HK-2 (cell line): ENCODE results near the gene PRKAG1.

Experiments
- DNase-seq: peaks from one replicate; pipeline ENCODE4 v3.0.0-alpha.2; 2018; ENCODE audit not compliant: unreplicated experiment

PRKAG1 gene

GRCh38 chr12:49010092-49010668, 8.4 kb downstream of the PRKAG1 start:
- DNase-seq = no peak

DNA sequence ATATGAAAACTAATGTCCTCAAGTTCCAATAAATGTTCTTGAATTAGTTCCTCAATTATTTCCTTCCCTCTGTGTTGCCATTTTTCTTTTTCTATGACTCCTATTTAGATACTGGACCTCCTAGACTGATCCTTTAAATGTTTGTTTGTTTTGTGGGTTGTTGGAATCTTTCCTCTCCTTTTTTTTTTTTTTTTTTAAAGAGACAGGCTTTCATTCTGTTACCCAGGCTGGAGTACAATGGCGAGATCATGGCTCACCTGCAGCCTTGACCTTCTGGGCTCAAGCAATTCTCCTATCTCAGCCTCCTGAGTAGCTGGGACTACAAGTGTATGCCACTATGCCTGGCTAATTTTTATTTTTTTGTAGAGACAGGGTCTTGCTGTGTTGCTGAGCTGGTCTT, 9.6 kb downstream of the PRKAG1 start:
- no peak for DNase-seq

DNA sequence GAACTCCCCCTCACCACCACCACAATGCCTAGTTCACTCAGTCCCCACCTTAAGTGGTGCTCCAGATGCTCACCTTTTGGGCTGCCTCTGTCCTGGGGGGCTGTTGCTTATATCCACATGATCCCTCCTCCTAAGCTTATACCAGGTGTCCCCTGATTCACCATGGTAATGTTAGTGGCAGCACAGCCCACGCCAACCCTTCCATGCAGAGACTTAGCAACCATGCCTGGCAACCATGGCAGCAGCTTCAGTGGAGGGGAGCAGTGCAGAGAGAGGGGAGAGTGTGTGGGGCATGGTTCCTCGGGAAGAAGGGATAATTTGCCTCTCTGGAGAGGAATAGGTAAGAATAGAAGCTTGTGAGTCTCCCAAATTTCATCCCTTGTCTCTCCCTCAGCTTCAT, 18.2 kb downstream of the PRKAG1 start:
- DNase-seq = no peak

- DNase-seq = peak; percentile 53
These were observed 19.0 kb downstream of the PRKAG1 start, which contains the start of gene DDN for GRCh38 chr12:48999371-49000131. Gene DDN (minus strand): TSS chr12:48999375. CDS start chr12:48999287, 88 bp downstream.

DNA sequence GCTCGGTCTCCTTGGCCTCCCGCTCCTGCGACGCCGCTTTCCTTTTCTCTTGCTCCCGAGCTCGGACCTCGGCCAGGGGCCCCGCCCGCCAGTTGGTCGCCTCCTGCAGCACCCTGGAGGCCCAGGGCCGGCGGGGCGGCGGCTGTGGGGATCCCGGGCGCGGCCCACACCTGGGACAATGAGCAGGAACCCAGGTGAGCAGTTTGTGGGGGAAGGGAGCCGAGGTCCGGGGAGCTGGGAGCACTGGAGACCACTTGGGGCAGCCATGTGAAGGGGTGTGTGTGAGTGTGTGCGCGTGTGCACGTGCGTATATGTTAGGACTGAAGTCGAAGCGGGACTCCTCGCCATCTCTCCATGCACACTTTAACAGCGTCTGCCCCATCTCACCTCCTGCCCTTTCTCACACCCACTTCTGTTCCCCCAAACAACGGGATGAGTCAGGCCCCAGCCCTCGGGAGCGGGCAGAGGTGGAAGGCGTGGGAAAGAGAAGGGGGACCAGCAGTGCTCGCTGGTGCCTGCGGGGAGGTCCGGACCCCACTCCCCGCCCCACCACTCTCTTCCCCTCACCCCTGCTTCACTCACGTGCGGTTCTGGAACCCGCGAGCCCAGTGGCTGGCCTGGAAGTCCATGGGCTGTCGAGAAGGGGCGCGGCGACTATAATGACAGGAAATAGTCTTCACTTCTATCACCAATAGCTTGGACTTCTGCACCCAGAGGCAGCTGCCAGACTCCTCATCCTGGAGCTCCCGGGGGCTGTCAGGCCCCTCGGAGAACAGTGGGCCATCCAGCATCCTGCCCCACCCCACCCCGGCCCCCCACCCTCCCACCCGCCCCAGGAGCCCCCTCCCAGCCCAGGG, 19.9 kb downstream of the PRKAG1 start:
- DNase-seq = peak; percentile 61

DNA sequence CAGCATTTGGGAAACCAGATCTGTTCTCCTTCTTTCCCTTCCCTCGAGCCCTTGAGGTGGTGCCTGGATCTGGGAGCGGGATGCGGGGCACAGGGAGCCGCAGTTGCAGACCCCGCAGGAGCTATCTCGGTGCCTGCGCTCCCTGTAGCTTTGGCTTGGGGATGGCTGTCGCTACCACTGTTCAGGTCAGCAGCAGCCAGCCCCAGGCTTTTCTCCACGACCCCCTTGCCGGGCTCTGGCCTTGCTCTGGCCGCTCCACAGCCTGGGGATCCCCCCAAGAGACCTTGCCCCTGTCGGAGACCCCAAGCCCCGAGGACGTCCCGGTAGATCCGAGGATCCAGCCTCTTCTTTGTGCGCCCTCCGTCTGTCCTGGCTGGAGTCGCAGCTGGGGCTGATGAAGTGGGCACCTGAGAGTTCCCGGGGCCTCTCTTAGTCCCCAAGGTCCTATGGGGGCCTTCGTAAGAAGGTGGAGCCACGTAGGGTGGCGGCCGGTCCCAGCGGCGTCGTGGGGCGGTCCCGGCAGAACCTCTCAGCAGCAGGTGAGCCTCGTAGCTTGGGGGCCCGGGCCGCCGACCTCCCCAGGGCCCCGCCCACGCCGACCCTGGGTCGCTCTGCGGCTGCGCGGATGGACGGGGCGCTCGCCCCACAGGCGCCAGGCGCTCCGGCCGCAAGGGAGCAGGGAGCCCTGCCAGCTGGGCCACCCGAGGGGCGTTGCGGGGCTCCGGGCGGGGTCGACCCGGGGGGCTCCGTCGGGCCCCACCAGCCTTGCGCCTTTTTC, 20.7 kb downstream of the PRKAG1 start:
- peak; percentile 69 for DNase-seq

- peak; percentile 81 for DNase-seq
These were observed 21.5 kb downstream of the PRKAG1 start for GRCh38 chr12:48996794-48997718.

DNA sequence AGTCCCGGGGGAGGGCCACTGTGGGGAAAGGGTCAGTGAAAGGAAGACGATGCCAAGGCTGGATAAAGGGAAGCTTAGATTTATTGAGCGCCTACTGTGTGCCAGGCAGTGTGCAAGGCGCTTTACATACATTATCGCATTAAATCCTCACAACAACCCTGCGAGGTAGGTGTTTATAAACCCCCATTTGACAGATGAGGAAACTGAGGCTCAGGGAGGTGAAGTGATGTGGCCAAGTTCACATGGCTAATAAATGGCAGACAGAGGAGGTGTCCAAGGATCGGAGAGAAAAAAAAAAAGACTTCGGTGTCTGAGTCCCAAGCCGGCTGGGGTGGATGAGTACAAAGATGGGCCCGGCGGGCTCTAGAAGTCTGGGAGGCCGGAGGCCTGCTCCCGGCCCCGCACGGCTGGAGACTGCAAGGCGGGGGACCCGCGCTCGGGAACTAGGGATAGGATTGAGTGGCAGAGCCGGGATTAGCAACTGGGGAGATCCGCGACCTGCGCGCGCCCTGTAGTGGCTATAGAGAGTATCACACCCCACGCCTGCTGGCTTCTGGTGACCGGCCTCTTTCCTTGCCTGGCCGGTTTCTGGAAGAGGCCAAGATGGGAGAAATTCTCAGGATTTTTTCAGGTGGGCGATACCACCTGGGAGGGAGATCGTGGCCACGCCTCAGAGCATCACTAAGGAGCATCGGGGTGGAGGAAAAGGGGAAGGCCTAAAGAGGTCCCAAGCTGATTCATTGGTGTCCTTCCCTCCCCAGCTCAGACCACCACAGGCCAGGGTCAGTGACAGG, 23.3 kb downstream of the PRKAG1 start:
- peak; percentile 83 for DNase-seq

DNA sequence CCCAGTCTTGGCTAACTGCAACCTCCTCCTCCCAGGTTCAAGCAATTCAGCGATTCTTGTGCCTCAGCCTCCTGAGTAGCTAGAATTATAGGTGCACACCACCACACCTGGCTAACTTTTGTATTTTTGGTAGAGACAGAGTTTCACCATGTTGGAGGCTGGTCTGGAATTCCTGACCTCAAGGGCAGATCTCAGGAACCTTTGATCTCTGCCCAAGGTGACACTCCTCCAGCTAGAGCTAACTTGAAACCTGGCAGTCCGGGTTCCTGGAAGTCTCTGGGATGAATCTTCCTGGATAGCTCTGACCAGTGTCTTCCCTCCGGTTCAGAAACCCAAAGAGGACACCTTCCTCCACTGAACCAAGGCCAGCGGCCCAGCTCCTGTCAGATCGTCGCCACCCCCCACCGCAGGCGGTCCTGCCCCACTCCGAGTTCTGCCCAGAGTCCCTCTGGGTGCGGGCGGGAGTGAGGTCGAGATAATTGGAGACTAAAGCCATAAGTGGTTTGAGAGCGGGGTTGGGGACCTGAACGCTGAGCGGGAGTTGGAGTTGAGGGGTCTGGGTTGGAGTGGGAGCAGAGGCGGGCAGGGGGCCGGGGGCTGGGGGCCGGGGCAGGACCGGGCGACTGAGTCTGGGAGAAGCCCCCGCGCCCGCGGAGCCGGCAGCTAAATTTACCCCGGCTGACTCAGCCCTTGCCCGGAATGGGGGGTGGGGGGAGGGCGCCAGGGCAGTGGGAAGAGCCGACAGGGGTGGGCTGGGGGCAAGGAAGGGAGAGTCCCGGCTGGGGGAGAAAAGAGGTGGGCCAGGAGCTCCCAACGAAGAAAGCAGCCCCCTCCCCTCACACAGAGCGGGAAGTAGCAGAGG, 24.1 kb downstream of the PRKAG1 start:
- no peak for DNase-seq

DNA sequence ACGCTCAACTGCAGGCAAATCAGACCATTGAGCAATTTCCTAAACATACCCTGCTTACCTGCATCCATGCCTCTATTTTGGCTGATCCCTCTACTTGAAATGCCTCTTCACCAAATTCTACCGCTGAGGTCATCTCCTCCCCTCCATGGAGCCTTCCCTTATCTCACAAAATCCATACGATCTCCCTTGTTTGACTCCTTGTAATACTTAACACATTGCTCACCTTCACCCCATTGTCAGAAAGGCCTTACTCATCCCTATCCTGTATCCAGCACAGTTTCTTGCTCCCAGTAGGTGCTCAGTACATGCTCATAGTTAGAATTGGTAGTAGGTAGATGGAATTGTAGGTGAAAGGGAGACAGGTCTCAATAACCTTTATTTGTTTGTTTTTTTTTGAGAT, 24.8 kb downstream of the PRKAG1 start:
- no peak for DNase-seq

GRCh38 chr12:48991247-48992050, 27.1 kb downstream of the PRKAG1 start:
- DNase-seq = no peak

GRCh38 chr12:48990552-48990951, 28.0 kb downstream of the PRKAG1 start:
- DNase-seq = no peak

GRCh38 chr12:48988030-48988649, 30.4 kb downstream of the PRKAG1 start:
- DNase-seq = peak; percentile 72

GRCh38 chr12:48986720-48987291, 31.8 kb downstream of the PRKAG1 start:
- no peak for DNase-seq

- DNase-seq = no peak
These were observed 32.7 kb downstream of the PRKAG1 start for GRCh38 chr12:48985901-48986300.

- DNase-seq = no peak
These were observed 33.1 kb downstream of the PRKAG1 start for GRCh38 chr12:48985475-48985897.

GRCh38 chr12:48982397-48983080, 36.0 kb downstream of the PRKAG1 start:
- no peak for DNase-seq
